GM18519 (cell line): ENCODE data around the gene GGT6.
"Not testable (repeated sequence)": the region's sequence is repeated elsewhere in the genome, so short reads cannot be mapped to it uniquely, and the experiment has no call there.

Source experiments
- ATAC-seq: cut with Tn5 transposase; IDR thresholded peaks from one replicate; pipeline ENCODE4 v1.9.1; 2021; ENCODE audit warnings: mild to moderate bottlenecking, moderate library complexity; ENCODE audit not compliant: unreplicated experiment, low FRiP score

GGT6 gene

GRCh38 chr17:4592240-4593005 is 32.0 kb upstream of the GGT6 start:
- no peak for ATAC-seq

GRCh38 chr17:4591529-4591928 is 31.2 kb upstream of the GGT6 start:
- ATAC-seq: no peak

DNA sequence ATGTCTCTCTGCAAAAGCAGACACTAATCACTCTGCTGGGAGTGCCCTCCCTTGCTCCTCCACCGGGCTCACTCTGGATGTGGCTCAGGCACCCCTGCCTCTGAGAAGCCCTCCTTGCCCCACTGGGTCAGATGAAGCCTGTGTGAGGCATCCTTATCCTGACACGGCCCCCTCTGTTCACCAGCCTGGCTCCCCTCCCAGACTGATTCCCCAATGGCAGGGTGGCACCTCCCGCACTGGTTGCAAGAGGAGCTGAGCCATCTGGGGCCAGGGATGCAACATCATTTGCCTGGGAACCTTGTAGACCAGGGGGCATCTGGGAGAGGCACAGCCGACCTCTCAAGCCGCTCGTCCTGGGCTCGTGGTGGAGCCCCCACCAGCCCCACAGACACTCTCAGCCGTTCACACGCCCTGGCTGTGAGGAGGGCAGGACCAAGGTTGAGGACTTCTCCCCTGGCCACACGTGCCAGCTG is 30.6 kb upstream of the GGT6 start:
- ATAC-seq: no peak

DNA sequence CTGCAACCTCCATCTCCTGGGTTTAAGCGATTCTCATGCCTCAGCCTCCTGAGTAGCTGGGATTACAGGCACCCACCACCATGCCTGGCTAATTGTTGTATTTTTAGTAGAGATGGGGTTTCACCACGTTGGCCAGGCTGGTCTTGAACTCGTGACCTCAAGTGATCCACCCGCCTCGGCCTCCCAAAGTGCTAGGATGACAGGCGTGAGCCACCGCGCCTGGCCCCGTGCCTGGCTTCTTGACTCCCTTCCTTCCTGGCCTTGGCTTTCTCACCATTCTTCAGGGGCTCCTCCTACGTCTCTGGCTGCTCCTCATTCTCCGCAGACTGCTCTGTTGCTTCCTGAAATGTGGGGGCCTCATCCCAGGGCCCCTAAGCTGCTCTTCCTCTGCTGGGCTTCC is 29.7 kb upstream of the GGT6 start:
- not testable (repeated sequence) for ATAC-seq

GRCh38 chr17:4588898-4589625 is 28.7 kb upstream of the GGT6 start:
- ATAC-seq: no peak

DNA sequence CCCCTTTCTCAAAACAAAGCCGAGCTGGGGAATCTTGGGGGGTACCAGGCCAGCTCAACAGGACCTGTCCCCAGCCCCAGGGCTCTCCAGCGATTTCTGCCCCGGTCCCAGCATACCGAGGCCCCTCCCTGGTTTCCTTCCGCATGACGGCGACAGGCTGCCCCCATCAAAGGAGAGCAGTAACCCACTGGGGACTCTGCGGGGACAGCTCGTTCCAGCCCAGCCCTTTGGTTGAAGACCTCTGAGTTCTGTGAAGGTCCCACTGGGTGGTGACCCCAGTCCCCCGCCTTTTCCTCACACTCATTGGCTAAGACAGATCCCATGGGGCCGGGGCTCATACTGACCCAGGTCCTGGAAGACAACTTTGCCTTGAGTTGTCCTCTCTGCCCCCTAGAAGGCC is 28.0 kb upstream of the GGT6 start:
- ATAC-seq: no peak

DNA sequence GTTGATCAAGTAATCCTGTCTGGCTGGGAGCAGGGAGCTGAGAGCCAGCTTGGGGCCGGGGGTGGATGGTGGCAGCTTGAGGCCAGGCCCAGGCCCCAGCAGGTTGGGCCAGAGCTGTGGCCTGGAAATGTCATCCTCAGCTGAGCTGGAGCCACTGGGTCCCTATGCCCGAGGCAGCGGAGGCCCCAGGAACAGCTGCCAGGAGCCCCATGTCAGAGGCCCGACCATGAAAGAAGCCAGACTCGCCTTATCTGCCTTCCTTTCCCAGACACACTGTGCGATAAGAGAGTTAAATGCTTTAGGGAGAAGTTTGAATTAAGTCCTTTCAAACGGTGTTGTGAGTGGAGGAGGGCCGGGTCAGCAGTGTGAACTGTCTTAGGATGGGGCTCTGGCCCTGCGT is 27.4 kb upstream of the GGT6 start:
- no peak for ATAC-seq

DNA sequence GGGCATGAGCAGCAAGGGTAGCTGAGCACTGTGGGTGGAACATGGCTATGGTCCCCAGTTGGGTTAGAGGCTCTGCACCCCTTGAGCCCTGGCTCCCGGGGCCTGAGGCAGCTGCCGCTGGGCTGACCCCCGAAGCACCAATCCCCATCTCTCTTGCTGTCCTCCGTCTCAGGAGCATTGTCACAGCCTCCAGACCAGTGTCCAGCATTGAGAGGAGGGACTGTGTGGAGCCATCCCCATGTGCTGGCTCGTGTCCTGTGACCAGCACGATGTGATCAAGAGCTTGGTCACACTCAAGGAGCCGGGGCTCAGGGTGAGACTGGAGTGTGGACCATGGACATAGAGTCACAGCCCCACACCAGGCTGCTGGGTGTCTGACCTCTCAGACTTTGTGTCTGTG is 26.8 kb upstream of the GGT6 start:
- ATAC-seq: no peak

DNA sequence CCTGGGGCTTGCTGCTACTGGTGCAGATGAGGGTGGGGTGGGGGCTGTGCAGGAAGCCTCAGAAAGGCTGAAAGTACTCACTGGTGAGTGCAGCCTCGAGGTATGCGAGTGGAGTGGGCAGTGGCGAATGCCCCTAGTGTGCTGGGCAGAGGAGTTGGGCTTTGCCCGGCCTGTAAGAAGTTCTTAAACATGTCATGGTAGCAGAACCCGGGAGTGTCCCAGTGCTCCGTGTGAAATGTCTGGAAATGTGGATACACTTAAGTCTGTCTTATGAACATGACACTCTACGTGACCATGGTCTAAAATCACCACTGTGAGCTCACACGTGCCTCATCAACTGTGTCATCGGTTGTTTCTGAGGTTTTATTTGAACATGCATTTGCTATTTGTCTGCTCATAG is 25.7 kb upstream of the GGT6 start:
- no peak for ATAC-seq

DNA sequence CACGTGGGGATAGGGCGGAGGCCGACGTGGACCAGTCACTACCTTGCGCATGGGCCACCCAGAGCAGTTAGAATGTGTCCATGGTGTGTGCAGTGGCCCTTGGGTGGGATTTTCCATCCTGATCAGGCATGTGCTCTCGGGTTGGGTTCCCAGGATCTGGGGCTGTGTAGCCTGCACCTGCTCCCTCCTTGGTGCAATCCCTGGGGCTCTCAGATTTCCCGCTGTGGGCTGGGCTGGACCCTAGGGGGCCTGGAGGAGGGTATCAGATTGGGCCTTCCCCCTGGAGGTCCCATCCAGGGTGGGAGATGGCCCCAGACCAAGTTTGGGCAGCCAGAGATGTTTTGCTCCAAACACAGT is 25.2 kb upstream of the GGT6 start:
- no peak for ATAC-seq

GRCh38 chr17:4584917-4585637 is 24.7 kb upstream of the GGT6 start:
- no peak for ATAC-seq

DNA sequence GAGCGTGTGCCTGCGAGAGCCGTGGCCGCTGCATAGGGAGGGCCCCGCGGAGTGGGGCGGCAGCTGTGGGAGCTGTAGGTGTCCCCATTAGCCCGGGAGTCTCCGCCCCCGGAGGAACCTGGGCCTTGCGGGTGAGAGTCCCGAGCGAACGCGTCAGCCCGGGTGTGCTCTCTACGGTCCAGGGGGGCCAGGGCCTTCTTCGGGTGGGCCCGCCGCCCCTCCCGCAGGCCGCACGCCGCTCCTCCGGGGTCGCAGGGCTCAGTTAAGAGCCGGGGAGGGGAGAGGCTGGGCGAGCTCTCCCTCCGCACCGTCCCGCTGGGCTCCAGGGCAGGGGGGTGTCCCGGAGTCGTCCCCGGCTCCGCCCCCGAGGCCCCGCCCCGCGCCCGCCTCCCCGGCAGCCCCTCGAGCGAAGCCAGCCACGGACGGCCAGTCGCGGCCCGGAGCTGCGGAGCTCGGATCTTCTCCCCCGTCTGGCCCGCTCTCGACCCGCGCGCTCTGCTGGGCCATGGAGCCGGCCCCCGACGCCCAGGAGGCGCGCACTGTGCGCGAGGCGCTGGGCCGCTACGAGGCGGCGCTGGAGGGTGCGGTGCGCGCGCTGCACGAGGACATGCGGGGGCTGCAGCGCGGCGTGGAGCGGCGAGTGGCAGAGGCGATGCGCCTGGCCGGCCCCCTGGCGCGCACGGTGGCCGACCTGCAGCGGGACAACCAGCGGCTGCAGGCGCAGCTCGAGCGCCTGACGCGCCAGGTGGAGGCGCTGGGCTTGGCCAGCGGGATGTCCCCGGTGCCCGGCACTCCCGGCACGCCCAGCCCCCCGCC is 23.9 kb upstream of the GGT6 start, which contains the start of gene SMTNL2:
Gene SMTNL2 (plus strand): TSS at position 429 of the 816 bp plus-strand sequence. CDS start 77 bp downstream, at position 506.
- no peak for ATAC-seq

DNA sequence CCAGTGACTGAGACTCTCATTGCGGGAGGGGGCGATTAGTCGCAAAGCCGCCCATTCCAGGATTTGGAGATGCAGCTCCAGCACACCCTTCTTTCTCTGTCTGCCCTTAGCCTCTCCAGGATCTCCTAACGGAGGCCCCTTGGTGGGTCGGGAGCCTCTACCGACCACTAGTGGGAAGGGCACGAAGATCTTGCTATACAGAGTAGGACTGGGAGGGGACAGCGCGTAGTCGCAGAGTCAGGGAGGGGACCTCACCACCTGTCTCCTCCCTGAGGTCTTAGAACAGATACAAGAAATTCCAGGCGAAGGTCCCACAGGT is 23.4 kb upstream of the GGT6 start:
- ATAC-seq: no peak

- ATAC-seq: no peak
These were observed 22.8 kb upstream of the GGT6 start for GRCh38 chr17:4583206-4583605.

GRCh38 chr17:4582691-4583090 is 22.3 kb upstream of the GGT6 start:
- no peak for ATAC-seq

GRCh38 chr17:4582101-4582501 is 21.7 kb upstream of the GGT6 start:
- ATAC-seq: no peak

DNA sequence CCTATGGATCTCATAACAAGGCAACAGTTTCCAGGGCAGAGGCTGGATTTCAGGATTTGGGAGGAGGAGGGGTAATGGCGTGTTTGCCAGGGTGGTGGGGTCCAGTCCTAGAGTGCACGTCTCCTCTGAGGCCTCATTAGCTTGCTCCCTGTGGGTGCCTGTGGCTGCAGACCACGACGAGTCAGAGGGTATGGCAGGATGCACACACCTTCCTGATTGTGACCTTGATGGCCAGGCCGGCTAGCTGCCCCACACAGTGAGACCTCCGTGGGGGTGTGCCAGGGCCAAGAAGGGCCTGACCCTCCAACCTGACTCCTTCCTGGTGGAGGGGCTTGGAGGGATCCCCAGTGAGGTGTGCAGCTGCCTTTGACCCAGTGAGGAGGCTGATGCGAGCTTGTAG is 19.9 kb upstream of the GGT6 start:
- ATAC-seq: no peak

DNA sequence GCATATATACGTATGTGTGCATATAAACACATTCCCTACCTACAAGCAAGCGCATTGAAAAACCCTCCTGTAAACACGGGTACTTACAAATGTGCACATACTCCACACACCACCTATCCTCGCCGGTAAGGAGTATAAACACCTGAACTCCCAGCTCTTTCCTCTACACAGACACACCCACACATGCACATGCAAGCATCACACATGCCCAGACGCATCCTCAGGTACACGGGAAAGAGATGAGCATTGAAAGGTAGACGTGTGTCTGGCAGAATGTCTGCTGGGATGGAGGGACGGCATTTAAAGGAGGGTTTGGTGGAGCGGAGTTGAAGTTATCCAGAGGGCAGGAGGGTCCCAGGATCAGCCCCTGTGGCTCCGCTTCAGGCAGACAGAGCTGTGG is 19.3 kb upstream of the GGT6 start:
- no peak for ATAC-seq

DNA sequence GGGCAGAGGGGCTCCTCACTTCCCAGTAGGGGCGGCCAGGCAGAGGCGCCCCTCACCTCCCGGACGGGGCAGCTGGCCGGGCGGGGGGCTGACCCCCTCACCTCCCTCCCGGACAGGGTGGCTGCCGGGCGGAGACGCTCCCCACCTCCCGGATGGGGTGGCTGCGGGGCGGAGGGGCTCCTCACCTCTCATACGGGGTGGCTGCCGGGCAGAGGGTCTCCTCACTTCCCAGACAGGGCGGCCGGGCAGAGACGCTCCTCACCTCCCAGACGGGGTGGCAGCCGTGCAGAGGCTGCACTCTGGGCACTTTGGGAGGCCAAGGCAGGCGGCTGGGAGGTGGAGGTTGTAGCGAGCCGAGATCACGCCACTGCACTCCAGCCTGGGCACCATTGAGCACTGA is 18.0 kb upstream of the GGT6 start:
- ATAC-seq: not testable (repeated sequence)

DNA sequence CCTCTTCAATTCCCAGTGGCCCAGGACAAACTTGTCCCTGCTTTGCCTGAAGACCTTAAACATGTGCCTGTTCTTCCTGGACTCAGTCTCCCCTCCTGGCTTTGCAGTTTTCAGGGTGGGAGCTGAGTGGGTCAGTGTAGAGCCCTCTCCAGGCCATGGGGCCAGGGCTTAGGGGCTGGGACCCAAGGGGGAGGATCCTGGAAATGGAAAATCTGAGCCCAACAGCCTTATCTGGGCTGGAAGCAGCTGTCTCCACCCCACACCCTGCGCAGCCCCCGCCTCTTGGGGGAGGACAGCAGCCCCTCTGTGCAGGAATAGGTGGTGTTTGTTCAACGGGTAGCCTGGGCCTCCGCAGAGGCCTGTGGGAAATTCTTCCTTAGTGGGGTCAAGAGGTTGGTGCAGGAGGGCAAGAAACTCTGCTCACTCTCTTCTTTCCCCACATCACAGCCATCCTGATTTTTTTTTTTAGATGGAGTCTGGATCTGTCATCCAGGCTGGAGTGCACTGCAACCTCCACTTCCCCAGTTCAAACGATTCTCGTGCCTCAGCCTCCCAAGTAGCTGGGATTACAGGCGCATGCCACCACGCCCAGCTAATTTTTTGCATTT is 17.1 kb upstream of the GGT6 start:
- no peak for ATAC-seq
